ENCODE data around the gene UBA5. TPM values are rescaled to one million over a fixed set of nuclear protein-coding genes. Genes with fewer than 3 reads are reported as not detected.

The UBA5 gene
- total RNA-seq, 1 donor from 2014 or later, result 38.2 TPM

DNA sequence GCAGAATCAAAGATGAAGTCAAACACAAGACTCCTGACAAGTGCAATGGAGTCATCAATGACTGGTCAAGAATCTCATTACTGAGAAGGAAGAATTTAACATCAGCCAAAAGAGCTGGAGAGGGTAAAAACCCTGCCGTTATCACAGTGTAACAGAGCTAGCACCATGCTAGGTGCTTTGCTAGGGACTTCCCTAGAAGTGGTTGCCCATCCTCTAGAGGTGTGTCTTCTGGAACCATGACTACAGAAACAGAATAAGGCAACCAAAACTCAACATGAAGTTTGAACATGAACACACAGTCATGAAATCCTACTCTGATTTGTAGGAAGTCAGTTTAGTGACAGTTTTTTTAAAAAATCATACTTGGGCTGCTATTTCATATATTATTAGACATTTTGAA is 10.0 kb upstream of the UBA5 start:
- Mint-ChIP-seq H3K36me3 (ENCODE audit: low read depth) (no peaks in the 10 kb centered on the region), H3K27ac (ENCODE audit: unreplicated experiment) (no peak overlapping the region), H3K9me3 (ENCODE audit: low read depth) (no peaks in the 10 kb centered on the region), H3K4me1 (ENCODE audit: low read depth) (no peaks in the 10 kb centered on the region), H3K27me3 (ENCODE audit: low read depth) (no peaks in the 10 kb centered on the region), H3K4me3 (ENCODE audit: unreplicated experiment) (no peak overlapping the region)
- TF ChIP-seq, protein P1, sequence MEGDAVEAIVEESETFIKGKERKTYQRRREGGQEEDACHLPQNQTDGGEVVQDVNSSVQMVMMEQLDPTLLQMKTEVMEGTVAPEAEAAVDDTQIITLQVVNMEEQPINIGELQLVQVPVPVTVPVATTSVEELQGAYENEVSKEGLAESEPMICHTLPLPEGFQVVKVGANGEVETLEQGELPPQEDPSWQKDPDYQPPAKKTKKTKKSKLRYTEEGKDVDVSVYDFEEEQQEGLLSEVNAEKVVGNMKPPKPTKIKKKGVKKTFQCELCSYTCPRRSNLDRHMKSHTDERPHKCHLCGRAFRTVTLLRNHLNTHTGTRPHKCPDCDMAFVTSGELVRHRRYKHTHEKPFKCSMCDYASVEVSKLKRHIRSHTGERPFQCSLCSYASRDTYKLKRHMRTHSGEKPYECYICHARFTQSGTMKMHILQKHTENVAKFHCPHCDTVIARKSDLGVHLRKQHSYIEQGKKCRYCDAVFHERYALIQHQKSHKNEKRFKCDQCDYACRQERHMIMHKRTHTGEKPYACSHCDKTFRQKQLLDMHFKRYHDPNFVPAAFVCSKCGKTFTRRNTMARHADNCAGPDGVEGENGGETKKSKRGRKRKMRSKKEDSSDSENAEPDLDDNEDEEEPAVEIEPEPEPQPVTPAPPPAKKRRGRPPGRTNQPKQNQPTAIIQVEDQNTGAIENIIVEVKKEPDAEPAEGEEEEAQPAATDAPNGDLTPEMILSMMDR (IDR thresholded peaks at IDR 0.05), result no peak
- no peak for DNase-seq (ENCODE audit: low spot score)

DNA sequence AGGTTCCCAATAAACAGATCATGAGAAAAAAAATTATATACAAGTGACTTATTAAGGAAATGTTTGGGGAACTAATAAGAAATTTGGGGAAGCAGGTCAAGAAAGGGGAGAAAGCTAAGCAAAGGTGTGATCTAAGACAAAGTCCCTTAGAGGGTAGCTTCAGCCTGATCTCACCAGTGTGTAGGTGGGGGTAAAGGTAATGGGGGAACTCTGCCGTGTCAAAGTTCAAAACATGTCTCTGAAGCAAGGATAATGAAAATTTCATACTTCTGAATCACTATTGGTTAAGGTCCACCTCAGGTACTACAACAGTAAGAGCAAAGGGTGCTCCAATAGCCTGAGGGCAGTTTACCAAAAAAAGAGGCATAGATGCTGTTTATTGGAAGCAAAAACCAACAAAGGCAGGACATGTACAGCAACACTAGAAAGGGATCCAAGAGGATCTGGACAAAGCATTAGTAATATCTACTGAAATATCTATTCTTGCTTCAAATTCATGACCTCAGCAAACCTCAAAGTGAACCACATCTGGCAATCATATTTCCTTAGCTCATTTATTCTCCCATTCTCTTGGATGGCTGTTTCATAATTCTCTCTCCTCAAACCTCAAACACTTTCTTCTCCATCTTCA is 7.4 kb upstream of the UBA5 start:
- Mint-ChIP-seq H3K4me3 (ENCODE audit: unreplicated experiment) (no peak overlapping the region), H3K4me1 (ENCODE audit: low read depth) (peaks cover 6% of the 10 kb centered on the region), H3K27me3 (ENCODE audit: low read depth) (no peaks in the 10 kb centered on the region), H3K36me3 (ENCODE audit: low read depth) (no peaks in the 10 kb centered on the region), H3K27ac (ENCODE audit: unreplicated experiment) (no peak overlapping the region), H3K9me3 (ENCODE audit: low read depth) (no peaks in the 10 kb centered on the region)
- DNase-seq (ENCODE audit: low spot score), result no peak
- TF ChIP-seq, protein P1 (IDR thresholded peaks at IDR 0.05), result no peak

DNA sequence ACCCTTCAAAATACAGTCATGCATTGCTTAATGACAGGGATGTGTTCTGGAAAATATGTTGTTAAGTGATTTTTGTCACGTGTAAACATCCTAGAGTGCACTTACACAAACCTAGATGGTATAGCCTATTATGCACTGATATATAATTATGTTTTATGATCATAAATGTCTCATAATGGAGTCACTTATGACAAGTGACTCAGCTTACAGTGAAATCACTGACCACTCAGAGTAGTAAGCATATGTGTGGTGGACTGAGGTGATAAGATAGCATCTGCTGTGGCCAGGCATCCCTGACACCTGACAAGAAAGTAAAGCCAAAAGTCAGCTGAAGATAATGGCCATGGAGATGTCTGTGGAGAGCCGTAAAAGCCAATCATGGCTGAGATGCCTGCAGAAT is 5.9 kb upstream of the UBA5 start:
- no peaks in the 10 kb centered on the region for H3K36me3 Mint-ChIP-seq (ENCODE audit: low read depth)
- H3K27me3 Mint-ChIP-seq (ENCODE audit: low read depth), result no peaks in the 10 kb centered on the region
- H3K27ac Mint-ChIP-seq (ENCODE audit: unreplicated experiment), result no peak overlapping the region
- no peak overlapping the region for H3K4me3 Mint-ChIP-seq (ENCODE audit: unreplicated experiment)
- H3K4me1 Mint-ChIP-seq (ENCODE audit: low read depth), result peaks cover 17% of the 10 kb centered on the region
- no peak for DNase-seq (ENCODE audit: low spot score)
- H3K9me3 Mint-ChIP-seq (ENCODE audit: low read depth), result no peaks in the 10 kb centered on the region
- TF ChIP-seq, protein P1 (IDR thresholded peaks at IDR 0.05), result no peak

DNA sequence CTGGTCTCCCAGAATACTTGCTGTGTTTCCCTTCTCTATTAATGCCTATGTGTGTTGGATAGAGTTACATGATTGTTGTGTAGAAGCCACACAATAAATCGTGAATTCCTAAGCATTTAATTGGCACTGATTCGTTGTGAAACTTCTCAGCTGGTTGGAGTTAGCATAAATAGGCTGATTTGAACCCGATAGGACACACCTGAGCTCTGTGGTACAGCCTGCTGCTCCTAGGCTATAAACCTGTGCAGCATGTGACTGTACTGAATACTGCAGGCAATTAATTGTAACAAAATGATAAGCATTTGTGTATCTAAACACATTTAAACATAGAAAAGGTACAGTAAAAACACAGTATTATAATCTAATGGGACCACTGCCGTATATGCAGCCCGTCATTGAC is 5.4 kb upstream of the UBA5 start:
- H3K4me3 Mint-ChIP-seq (ENCODE audit: unreplicated experiment), result no peak overlapping the region
- no peaks in the 10 kb centered on the region for H3K36me3 Mint-ChIP-seq (ENCODE audit: low read depth)
- peaks cover 18% of the 10 kb centered on the region for H3K4me1 Mint-ChIP-seq (ENCODE audit: low read depth)
- no peaks in the 10 kb centered on the region for H3K9me3 Mint-ChIP-seq (ENCODE audit: low read depth)
- DNase-seq (ENCODE audit: low spot score), result no peak
- TF ChIP-seq, protein P1 (IDR thresholded peaks at IDR 0.05), result no peak
- no peak overlapping the region for H3K27ac Mint-ChIP-seq (ENCODE audit: unreplicated experiment)
- H3K27me3 Mint-ChIP-seq (ENCODE audit: low read depth), result no peaks in the 10 kb centered on the region

DNA sequence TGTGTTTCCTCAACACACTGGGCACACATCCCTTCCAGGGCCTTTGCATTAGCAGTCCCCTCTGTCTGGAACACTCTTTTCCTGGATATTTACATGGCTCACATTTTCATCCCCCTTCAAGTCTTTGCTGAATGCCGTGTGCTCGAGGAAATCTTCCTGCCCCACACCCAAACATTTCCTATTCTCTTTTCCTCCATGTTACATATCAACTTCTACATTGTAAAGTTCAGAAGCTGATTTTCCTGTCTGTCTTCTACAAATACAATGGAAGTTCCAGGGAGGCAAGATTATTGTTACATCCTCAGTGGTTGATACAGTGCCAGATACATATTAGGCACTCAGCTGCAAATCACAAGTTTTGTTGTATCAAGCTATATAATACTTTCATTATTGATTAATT is 4.7 kb upstream of the UBA5 start:
- Mint-ChIP-seq H3K27me3 (ENCODE audit: low read depth) (no peaks in the 10 kb centered on the region), H3K9me3 (ENCODE audit: low read depth) (no peaks in the 10 kb centered on the region), H3K4me1 (ENCODE audit: low read depth) (peaks cover 18% of the 10 kb centered on the region), H3K36me3 (ENCODE audit: low read depth) (no peaks in the 10 kb centered on the region), H3K4me3 (ENCODE audit: unreplicated experiment) (no peak overlapping the region), H3K27ac (ENCODE audit: unreplicated experiment) (no peak overlapping the region)
- DNase-seq (ENCODE audit: low spot score), result no peak
- TF ChIP-seq, protein P1 (IDR thresholded peaks at IDR 0.05), result no peak

Data from chondrocyte (in vitro differentiated cells).